HL-60/S4 (cell line): ENCODE data around the gene TTC23.

ENCODE experiments used
- in situ Hi-C: fragments of 300-500 bp; cut with MboI; formaldehyde crosslinking; loops from 2 replicates; pipeline ENCODE4 v1.14.3; 2022; ENCODE audit warnings: low sequenced_read_pairs

TTC23 gene, protein sequence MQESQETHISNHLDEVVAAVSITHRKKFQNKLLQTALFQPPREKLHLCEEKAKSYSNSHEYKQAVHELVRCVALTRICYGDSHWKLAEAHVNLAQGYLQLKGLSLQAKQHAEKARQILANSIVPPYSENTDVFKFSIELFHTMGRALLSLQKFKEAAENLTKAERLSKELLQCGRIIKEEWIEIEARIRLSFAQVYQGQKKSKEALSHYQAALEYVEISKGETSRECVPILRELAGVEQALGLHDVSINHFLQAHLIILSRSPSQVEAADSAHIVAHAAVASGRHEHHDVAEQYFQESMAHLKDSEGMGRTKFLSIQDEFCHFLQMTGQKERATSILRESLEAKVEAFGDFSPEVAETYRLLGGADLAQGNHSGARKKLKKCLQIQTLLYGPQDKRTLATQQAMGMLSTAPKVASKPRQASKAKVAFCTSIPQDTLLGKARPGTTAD

GRCh38 chr15:99249270-99249841 is at the start of gene TTC23:
Gene TTC23, minus strand, starts transcription at chr15:99249581. Its CDS starts 20,869 bp downstream, at chr15:99228712.
- in situ Hi-C loops: no loop called here

DNA sequence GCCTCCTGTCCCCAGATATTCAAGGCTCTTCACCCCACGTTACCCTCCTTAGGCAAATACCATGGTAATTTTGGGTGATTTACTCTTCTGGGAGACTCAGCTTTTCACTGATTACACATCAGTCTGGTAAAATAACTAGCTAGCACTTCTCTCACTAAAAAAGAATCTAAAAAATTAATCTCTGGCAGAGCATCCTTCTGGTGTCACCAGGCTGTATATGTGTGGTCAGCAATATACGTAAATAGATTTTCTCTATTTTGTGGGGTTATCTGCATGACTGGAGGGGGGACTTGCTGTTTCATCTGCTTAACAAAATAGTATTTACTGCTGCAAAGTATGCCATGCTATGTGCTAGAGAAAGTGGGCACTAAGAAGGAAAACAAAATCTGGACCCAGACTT is 47.0 kb upstream of the TTC23 start:
- in situ Hi-C loops: loop anchor here (25.0 kb wide), 1 partner anchor 441 kb away; the partner anchor contains the start of gene LYSMD4

DNA sequence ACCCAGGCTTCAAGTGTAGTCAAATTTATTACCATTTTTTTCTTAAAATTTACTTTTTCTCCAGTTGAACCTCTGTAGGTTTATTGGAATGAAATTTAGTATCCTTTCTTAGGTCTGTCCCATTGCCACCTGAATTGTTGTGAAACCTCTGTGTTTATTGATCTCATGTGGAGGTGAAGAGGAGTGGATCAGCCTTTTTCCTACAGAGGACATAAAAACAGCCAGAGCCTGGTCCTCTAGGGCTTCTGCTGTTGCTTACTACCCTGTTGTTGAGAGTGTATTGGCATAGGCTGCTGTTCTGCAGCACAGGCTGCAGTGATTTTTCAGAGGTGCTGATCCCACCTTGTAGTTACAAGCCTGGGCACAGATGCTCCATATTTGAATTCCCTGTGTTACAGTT is 46.5 kb upstream of the TTC23 start:
- in situ Hi-C loops: loop anchor here (25.0 kb wide), 1 partner anchor 441 kb away; the partner anchor contains the start of gene LYSMD4

DNA sequence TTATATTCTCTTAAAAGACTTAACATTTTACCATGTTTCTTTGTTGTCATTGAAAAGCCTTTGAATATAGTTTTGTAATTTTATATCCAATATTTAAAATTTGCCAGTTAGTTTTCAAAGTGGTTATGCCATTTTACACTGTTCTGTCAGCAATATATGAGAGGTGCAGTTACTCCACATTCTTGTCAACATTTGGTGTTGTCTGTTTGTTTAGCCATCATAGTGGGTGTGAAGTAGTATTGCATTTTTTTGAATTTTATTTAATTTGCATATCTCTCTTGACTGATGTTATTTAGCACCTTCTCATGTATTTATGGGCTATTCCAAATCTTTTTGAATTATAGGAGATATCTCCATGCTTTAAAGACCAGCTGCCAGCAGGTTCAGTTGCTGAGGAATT is 42.3 kb upstream of the TTC23 start:
- in situ Hi-C loops: loop anchor here (25.0 kb wide), 1 partner anchor 446 kb away; the partner anchor contains the start of gene LYSMD4

DNA sequence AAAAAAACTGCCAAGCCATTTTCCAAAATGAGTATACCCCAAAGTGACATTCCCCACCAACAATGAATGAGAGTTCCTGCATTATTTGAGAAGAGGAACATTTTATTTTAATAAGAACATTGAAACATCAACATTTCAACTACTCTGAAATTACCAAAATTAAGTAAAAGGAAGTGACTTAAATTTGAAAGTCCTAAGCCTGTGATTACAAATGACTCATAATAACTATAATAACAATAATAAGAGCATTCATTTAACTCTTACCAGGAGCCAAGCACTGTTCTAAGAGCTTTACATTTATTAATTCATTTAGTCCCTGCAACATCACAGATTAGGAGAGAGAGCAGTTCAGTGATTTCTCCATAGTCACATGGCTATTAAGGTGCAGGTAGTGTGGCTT is 34.3 kb upstream of the TTC23 start:
- in situ Hi-C loops: loop anchor here (25.0 kb wide), 1 partner anchor 454 kb away; the partner anchor contains the start of gene LYSMD4

GRCh38 chr15:99282586-99282985 is 33.2 kb upstream of the TTC23 start:
- in situ Hi-C loops: loop anchor here (25.0 kb wide), 1 partner anchor 455 kb away; the partner anchor contains the start of gene LYSMD4

DNA sequence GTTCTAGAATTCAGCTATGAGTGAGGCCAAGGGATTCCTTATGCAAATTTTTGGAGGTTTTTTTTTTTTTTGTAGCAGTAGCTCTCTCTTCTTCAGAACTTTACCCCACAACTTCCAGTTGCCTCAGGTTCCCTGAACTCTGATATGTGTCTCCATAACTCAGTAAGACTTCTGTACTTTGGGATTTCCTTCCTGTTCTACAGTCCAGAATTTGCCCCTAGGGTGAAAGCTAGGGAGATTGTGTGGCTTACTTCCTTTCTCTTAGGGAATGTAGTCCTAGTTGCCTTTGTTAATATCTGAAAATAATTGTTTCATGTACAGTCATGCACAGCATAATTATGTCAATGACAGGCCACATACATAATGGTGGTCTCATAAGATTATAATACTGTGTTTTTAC is 32.7 kb upstream of the TTC23 start:
- in situ Hi-C loops: loop anchor here (25.0 kb wide), 1 partner anchor 455 kb away; the partner anchor contains the start of gene LYSMD4

DNA sequence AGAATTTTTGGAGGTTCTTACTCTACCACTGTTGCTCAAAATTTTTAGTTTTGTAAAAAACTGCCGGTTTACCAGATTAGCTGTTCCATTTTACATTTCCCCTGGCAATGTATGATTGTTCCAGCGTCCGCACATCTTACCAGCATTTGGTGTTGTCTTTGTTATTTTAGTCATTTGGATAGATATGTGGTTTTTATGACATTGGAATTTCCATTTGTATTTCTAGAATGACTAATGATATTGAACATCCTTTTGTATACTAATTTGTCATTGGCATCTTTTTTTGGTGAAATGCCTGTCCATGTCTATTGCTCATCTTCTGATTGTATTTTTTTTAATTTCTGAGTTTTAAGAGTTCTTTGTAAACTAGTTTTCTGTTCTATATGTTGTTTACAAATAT is 30.4 kb upstream of the TTC23 start:
- in situ Hi-C loops: loop anchor here (25.0 kb wide), 1 partner anchor 457 kb away; the partner anchor contains the start of gene LYSMD4

DNA sequence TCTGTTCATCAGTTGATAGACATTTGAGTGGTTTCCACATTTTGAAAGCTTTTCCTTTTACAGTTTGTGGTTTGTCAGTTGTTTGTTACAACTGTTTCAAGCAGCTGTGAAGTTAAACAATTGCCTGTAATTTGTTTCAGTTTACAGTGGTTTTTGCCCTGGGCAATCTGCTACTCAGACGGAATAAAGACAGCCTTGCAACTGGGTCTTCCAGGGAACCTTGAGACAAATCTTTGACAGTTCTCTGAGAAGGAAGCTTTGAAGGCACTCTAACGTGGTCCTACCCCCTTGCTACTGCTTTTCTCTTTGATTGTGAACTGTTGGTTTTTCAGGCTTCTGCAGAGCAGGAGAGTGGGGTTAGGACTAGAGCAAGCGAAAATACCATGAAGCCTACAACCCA is 29.9 kb upstream of the TTC23 start:
- in situ Hi-C loops: loop anchor here (25.0 kb wide), 1 partner anchor 458 kb away; the partner anchor contains the start of gene LYSMD4

GRCh38 chr15:99275525-99276128 is 26.2 kb upstream of the TTC23 start:
- in situ Hi-C loops: loop anchor here (25.0 kb wide), 1 partner anchor 462 kb away; the partner anchor contains the start of gene LYSMD4

- in situ Hi-C loops: loop anchor here (25.0 kb wide), 1 partner anchor 462 kb away; the partner anchor contains the start of gene LYSMD4
Measured at GRCh38 chr15:99275061-99275460, 25.7 kb upstream of the TTC23 start.

GRCh38 chr15:99273801-99274200 is 24.4 kb upstream of the TTC23 start:
- in situ Hi-C loops: loop anchor here (25.0 kb wide), 1 partner anchor 1064 kb away; the partner anchor contains the start of gene ADAMTS17

DNA sequence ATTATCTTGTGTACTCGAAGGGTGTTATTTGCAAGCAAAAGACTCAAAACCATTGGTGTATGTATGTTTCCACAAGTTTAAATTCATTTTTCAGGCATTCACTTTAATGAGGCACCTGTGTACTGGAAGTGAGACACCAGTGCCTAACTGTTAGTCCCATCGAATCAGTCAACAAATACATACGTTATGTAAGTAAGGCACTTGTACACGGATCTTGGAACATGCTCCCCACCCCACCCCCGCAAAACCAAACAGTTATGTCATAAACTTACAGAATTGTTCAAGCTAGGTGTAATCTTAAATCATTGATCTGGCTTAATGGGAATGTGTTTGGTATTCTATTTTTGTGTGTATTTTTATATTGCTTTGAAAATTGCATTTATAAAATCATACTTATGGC is 19.1 kb upstream of the TTC23 start:
- in situ Hi-C loops: loop anchor here (25.0 kb wide), 1 partner anchor 1069 kb away; the partner anchor contains the start of gene ADAMTS17

GRCh38 chr15:99267957-99268356 is 18.6 kb upstream of the TTC23 start:
- in situ Hi-C loops: loop anchor here (25.0 kb wide), 1 partner anchor 1069 kb away; the partner anchor contains the start of gene ADAMTS17

DNA sequence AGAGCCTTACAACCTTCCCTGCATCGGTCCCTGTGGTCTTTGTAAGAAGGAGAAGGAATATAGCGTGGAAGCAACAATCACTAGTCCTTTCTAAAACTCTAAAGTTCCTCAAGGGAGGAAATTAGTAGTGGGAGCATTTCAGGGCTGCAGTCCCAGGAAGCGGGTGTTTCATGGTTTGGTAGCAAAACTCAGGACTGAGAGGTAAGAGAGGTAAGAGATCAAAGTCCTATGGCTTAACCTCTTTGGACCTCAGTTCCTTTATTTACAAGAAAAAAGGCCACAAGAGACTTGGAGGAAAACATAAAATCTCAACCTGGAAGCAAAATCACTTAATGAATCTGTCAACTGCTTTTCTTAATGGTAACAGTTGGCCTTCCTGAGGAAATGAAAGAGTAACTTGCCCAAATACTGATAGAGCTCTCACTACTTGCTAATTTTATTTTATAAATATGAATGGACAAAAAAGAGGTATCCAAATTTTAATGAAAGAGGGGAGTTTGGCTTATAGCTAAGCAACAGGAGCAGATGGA is 16.2 kb upstream of the TTC23 start:
- in situ Hi-C loops: loop anchor here (25.0 kb wide), 1 partner anchor 1072 kb away; the partner anchor contains the start of gene ADAMTS17

DNA sequence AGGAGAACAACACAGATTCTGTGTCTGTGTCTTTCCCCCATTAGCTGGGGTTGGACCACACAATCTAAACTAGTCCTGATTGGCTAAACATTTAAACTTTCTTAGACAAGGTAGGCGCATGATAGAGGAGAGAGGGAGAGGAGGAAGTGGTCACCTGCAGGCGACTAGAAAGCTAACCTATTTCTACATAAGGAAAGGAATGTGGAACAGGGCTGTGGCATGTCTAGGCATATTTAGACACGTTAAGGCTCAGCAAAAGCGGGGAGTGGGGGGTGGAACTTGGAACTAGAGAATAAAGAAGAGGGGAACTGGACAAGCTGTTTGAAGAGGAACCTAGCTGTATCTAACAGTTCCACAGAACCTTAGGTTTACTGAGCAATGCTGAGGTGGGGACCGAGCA is 14.7 kb upstream of the TTC23 start:
- in situ Hi-C loops: loop anchor here (25.0 kb wide), 1 partner anchor 1073 kb away; the partner anchor contains the start of gene ADAMTS17

DNA sequence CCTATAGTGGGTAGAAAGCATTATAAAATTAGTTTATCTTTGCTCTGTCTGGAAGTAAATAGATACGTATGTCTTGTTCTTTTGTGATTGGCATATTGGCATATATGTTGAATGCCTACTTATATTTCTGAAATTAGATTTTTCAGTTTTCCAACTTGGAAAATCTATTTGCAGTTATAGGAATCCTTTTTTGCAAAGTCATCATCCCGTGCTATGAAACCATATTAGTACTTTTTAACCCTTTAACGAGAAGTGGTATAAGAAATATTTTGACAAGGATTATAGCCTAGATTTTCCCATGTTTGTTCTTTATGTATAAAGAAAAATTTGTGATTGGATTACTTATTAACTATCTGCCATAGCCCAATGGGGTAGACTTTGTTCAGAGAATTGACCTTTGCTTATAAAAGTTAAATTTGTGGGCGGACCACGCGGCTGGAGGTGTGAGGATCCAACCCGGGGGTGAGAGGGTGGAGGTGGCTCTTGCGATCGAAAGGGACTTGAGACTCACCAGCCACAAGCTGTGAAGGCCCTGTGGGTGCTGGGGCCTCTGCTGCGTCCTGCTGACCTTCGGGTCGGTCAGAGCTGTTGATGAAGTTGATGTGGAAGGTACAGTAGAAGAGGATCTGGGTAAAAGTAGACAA is 7.8 kb upstream of the TTC23 start:
- in situ Hi-C loops: loop anchor here (25.0 kb wide), 1 partner anchor 1080 kb away; the partner anchor contains the start of gene ADAMTS17

- in situ Hi-C loops: loop anchor here (25.0 kb wide), 1 partner anchor 1084 kb away; the partner anchor contains the start of gene ADAMTS17
Measured at GRCh38 chr15:99253381-99254090, 4.2 kb upstream of the TTC23 start.

DNA sequence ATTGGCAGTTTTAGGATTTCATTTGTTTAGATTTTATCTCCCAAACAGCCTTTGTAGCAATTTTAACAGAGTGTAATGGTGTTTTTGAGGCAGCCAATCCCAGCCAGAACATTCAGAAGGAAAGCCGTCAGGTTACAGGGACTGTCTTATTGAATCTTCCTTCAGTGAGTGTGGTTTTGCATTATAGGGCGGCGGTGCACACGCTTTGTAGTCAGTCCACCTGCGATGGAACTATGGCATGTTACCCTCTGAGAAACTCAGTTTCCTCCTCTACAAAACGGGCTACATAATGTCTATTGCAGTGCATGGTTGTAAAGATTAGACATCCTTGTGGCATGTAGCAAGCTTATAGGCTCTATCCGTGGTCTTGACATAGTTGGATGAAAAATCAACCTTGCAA is 2.9 kb upstream of the TTC23 start:
- in situ Hi-C loops: loop anchor here (25.0 kb wide), 1 partner anchor 1085 kb away; the partner anchor contains the start of gene ADAMTS17
